GM13976 (cell line): ENCODE data around the gene GBX1.

Source experiments
- DNase-seq: peaks from one replicate; pipeline ENCODE4 v3.0.0; 2012; ENCODE audit warnings: low spot score
- in situ Hi-C: fragments of 300-500 bp; cut with MboI; formaldehyde crosslinking; loops from one replicate; pipeline ENCODE4 v1.12.0; 2022; ENCODE audit warnings: low sequenced_read_pairs, mixed read lengths, inconsistent platforms; ENCODE audit not compliant: unreplicated experiment
- TF ChIP-seq, protein P1 (sequence below): IDR thresholded peaks from 2 replicates; pipeline ENCODE4 v1.5.1; 2012; ENCODE audit warnings: borderline replicate concordance, mild to moderate bottlenecking; ENCODE audit not compliant: insufficient read depth; ENCODE audit errors: extremely low read depth, missing control alignments, control extremely low read depth

The GBX1 gene

DNA sequence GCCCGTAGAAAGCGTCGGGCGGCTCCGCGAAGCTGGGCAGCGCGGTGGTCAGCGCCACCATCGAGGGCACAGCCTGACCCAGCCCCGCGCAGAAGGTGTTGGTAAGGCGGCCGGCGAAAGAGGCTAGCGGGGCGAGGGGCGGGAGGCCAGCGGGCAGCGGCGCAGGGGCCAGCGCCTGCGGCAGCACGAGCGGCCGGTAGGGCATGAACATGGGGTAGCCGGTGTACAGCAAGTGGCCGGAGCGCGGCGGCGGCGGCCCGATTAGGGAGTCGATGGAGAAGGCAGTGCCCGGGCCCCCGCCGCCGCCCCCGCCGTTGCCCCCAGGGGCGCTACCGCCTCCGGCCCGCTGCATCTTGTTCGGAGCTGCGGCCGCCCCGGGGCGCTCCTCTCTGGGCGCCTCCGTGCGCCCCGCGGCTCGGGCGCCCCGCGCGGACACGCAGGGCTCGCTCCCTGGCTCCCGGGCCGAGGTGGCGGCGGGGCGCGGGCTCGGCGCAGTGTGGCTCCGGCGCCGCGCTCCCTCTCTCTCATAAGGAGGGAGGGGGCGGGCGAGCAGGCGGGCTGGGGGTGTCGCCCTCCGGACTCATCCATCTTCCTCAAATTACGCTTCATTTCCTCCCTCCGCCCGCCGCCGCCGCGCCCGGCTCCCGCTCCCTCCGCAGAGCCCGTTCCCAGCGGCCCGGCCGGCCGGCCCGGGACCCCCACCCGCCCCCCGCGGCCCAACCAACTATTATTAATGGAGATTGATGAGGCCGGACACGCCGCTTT, at the start of gene GBX1:
TSS of gene GBX1 (minus strand) at position 498 of the 765 bp plus-strand sequence. CDS start at position 352, 146 bp downstream.
- DNase-seq, result peak; percentile 43
- TF ChIP-seq, protein P1, sequence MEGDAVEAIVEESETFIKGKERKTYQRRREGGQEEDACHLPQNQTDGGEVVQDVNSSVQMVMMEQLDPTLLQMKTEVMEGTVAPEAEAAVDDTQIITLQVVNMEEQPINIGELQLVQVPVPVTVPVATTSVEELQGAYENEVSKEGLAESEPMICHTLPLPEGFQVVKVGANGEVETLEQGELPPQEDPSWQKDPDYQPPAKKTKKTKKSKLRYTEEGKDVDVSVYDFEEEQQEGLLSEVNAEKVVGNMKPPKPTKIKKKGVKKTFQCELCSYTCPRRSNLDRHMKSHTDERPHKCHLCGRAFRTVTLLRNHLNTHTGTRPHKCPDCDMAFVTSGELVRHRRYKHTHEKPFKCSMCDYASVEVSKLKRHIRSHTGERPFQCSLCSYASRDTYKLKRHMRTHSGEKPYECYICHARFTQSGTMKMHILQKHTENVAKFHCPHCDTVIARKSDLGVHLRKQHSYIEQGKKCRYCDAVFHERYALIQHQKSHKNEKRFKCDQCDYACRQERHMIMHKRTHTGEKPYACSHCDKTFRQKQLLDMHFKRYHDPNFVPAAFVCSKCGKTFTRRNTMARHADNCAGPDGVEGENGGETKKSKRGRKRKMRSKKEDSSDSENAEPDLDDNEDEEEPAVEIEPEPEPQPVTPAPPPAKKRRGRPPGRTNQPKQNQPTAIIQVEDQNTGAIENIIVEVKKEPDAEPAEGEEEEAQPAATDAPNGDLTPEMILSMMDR, result no peak
- in situ Hi-C loops, result no loop called here

DNA sequence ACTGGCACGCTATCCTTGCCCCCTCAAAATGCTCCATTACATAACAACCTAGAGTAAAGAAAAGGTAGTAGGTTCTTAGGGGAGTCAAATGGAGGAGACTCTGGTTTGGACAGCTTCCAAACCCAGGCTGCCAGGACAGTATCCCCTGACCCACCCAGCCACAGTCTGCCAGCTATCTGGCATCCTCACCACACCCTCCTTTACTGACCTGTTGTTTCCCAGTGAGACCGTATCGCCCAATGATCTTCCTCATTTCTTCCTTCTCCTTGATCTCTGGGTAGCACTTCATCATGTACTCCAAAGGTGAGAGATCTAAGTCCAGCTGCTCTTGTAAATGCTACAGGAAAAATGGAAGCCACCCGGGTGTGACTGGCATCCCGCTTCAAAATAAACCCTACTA, 47.9 kb upstream of the GBX1 start:
- TF ChIP-seq, protein P1, result no peak
- in situ Hi-C loops, result no loop called here
- DNase-seq, result no peak

DNA sequence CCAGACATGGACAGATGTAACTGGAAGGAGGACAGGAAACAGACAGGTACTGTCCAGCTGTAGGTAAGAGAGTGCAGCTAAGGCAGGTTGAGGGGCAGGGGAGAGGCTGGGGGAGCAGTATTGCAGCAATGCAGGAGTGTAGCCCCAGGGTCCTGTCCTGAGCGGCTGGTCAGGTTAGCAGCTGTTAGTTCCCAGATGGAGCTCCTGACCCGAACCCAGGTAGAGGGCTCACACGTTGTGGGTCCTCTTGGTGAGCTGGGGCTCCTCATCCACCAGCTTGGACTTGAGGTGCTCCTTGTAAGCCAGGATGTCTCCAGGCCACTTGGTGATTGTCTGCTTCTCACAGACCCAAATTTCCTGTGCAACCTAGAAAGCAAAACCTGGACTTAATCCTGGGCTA, 46.3 kb upstream of the GBX1 start:
- TF ChIP-seq, protein P1, result no peak
- in situ Hi-C loops, result no loop called here

DNA sequence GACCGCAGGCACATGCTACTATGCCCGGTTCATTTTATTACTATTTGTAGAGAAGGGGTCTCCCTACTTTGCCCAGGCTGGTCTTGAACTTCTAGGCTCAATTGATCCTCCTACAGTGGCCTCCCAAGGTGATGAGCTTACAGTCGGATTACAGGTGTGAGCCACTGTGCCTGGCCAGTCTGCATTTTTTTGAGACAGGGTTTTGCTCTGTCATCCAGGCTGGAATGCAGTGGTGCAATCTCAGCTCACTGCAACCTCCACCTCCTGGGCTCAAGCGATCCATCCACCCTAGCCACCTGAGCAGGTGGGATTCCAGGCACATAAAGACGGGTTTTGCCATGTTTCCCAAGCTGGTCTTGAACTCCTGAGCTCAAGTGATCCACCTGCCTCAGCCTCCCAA, 45.1 kb upstream of the GBX1 start:
- TF ChIP-seq, protein P1, result no peak
- in situ Hi-C loops, result no loop called here
- DNase-seq, result no peak

More for the DNA sequence above, 46.3 kb upstream of the GBX1 start:
- no peak for DNase-seq

DNA sequence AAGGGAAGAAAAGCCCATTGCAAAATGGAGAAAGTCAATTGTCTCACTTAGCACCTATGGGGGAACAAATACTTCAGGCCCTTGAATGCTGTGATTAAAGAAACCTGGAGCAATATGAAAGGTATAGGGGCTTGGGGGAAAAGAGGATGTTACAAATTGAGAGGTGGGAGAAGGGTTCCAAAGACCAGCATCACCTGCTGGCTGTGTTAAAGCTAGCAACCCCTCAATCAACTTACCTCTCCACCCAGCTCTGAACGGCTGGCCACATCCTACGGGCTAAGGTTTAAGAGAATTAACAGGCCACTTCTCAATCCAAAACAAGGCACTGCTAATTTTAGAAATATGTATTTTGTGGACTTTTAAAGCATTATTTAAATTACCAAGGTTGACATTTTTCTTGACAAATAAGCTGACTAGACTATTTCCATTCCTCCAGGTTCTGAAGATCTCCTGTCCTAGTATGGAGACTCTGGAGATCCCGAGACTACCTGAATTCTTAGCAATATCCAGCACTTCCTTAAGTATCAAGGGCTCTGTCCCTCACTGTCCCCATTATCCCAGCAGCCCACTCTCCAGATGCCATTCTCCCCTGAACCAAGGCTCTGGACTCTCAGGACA, 43.8 kb upstream of the GBX1 start:
- TF ChIP-seq, protein P1, result no peak
- in situ Hi-C loops, result no loop called here
- DNase-seq, result no peak

DNA sequence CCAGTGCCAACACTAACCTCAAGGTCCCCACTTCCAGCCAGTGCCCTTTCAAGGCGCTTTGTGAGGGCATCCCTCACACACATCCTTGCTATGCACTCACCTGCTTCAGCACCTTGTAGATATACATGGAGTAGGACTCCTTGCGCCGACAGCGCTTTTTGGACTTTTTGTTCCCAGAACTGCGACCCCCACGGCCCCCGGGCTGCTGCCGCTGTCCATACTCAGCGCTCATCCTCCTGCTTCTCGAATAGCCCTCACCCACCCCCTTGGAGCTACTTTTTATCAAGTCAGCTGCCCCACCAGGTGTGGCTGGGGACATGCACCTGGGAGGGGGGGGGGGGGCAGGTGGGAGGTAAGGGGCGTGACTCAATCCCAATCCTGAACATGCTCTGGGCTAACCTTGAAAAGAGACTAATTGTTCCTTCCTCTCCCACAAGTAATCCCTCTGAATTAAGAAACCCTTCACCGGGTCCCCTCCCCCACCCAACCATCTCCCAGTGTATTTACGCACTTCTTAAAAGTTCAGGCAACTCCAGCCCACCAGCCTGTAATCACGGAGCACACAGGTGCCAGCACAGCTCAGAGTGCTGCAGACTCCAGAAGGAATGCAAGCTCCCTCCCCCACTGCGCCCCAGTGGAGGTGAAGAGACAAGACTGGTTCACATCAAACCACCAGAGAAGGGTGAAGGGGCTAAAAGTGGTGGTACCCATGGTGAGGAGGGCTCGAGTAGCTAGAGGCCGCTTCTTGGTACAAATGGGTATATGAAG, 42.8 kb upstream of the GBX1 start, which contains the start of gene H2BK1:
TSS of gene H2BK1 (minus strand) at position 402 of the 768 bp plus-strand sequence. CDS start at position 232, 170 bp downstream.
- DNase-seq, result no peak
- in situ Hi-C loops, result no loop called here

More for the DNA sequence above, 42.8 kb upstream of the GBX1 start, which contains the start of gene H2BK1:
- TF ChIP-seq, protein P1, result no peak
